ENCODE results near the gene TUBA4B. TPM values are rescaled to one million over a fixed set of nuclear protein-coding genes. Genes with fewer than 3 reads are reported as not detected.

TUBA4B gene
- total RNA-seq, 2 donors from 2014 or later = not detected

DNA sequence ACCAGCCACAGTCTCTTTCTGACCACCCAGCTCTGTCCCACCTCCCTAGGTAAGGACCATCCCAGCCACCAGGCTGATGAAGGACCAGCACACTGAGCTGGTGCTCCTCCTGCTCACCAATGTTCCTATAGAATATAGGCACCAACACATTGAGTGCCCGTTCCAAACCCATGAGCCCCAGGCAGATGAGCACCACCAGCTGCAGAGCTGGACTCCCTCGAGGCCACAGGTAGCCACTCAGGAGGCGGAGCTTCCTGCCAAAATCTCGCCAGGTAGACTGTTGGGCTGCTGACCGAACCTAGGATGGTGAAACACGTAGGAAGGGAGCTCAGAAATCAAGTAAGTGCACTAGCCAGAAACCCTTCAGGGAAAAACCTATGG lies 36.5 kb upstream of the TUBA4B start:
- no peak for ATAC-seq
- DNase-seq = no peak
- intact Hi-C loops (cut with DNase I, micrococcal nuclease) = no loop called here

- intact Hi-C loops (cut with DNase I, micrococcal nuclease) = no loop called here
- ATAC-seq (peak; percentile 61), DNase-seq (peak; percentile 70 to 78)
Measured at GRCh38 chr2:219218217-219218731, 34.8 kb upstream of the TUBA4B start.

DNA sequence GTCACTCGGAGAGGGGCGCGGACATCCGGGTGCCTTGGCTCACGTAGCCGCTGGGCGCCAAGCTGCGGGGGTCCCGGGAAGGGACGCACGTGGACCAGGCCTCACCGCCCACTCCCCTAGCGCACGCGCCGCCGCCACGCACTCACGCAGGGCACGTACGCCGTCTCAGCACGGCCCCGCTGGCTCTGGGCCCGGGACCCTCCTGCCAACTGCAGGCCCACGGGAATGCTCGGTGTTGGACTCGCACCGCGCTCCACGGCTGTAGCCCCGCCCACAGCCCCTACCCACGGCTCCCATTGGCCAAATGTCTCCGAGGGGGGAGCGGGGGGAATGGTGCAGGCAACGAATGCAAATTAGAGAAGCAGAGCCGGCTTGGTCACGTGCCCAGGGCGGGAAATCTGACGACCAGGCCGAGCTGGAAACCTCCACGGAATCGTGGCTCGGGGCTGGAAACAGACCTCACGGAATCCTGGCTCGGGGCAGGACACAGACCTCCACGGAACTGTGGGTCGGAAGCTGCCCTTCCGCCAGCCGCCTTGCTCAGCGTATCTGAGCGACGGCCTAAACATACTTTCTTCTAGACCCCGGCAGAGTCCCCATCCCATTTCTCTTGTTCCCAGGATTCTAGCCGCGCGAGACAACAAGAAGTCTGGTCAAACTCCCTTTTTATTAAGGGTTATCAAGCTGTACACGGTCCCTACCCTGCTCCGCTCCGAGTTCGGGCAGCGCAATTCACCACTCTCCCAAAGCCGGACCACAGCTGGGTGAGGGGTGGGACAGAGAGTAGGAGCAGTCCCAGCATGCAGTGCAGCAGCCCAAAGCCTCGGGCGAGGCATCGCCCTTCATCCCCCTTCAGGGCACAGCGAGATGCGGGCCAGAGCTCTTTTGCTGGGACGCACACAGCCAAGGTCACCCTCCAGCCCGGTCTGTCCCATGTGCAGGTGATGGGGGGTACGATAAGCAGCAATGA lies 34.0 kb upstream of the TUBA4B start, which contains the start of gene ABCB6:
Gene ABCB6, minus strand, starts transcription at position 227 of the 970 bp plus-strand sequence. CDS start 285 bp downstream, outside the sequence.
- intact Hi-C loops (cut with DNase I, micrococcal nuclease) = no loop called here
- DNase-seq (peak; percentile 96), ATAC-seq (peak; percentile 81)

DNA sequence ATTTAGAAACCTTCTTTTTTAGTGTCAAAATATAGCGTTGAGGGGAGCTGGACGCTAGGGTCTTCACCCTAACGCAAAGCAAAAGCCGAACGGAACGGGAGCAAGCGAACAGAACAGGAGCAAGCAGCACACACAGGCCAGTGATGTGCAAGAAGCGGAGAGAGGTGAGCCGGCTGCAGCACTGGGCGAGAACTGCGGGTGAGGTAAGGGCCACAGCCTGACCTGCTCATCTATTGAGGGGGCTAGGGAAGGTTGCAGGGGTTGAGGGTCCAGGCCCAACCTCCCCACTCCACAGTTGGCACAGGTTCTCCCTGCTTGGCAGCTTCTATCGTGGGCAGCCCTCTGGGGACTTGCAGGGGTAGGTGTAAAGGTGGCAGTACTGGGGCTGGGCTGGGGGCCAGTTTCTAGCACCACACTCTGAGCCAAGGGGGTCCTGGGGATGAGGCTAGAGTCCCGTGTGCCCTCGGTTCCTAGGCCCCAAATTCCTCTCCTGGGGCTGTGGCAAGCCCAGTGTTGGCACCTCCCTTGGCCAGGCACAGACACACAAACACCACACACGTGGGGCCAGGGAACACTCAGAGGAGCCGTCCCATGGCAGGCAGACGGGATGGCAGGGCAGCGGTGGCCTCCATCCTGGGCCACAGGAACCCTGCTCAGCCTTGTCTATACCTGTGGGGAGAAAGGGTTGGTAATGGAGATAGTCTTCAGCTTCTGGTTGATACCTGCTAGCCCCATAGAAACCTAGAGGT lies 33.1 kb upstream of the TUBA4B start:
- ATAC-seq (no peak), DNase-seq (no peak)
- intact Hi-C loops (cut with DNase I, micrococcal nuclease) = no loop called here

GRCh38 chr2:219220652-219221402 lies 32.2 kb upstream of the TUBA4B start:
- no peak for ATAC-seq
- intact Hi-C loops (cut with DNase I, micrococcal nuclease) = no loop called here
- DNase-seq = no peak

GRCh38 chr2:219221957-219222518 lies 31.0 kb upstream of the TUBA4B start:
- intact Hi-C loops (cut with DNase I, micrococcal nuclease) = no loop called here
- DNase-seq = no peak
- no peak for ATAC-seq

DNA sequence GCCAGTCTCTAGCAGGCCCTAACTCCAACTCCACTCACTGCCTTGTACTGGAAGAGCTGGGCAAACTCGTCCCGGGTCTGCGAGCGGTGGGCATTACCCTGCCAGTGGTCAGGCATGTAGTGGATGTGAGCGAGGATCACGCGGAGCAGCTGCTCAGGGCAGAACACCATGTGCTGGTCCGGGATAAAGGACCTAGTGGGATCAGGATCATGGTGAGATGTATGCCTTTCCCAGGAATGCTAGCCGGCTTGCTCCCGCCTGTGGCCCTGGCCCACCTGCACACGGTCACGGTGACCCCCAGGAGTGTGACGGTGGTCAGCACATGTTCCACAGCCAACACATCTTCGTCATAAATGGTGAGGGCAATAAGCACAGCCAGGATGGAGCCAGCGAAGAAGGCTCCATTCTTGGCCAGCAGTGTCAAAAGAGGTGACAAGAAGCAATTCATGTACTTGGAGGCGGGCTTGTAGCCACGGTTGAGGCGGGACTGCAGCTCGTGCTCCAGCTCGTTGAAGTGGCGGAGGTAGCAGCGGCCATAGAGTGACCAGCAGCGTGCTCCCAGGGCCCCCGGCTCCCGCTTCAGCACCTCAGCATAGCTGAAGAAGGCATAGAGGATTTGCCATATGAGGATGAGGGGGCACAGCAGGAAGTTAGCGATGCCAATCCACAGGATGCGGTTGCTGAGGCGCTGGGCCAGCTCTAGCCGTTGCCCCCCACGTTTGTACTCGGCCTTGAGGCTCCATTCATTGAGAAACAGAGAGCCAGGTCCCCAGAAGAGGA lies 29.0 kb upstream of the TUBA4B start:
- intact Hi-C loops (cut with DNase I, micrococcal nuclease) = no loop called here
- DNase-seq (no peak), ATAC-seq (no peak)

GRCh38 chr2:219225350-219225749 lies 27.7 kb upstream of the TUBA4B start:
- DNase-seq = no peak
- ATAC-seq = no peak
- intact Hi-C loops (cut with DNase I, micrococcal nuclease) = no loop called here

DNA sequence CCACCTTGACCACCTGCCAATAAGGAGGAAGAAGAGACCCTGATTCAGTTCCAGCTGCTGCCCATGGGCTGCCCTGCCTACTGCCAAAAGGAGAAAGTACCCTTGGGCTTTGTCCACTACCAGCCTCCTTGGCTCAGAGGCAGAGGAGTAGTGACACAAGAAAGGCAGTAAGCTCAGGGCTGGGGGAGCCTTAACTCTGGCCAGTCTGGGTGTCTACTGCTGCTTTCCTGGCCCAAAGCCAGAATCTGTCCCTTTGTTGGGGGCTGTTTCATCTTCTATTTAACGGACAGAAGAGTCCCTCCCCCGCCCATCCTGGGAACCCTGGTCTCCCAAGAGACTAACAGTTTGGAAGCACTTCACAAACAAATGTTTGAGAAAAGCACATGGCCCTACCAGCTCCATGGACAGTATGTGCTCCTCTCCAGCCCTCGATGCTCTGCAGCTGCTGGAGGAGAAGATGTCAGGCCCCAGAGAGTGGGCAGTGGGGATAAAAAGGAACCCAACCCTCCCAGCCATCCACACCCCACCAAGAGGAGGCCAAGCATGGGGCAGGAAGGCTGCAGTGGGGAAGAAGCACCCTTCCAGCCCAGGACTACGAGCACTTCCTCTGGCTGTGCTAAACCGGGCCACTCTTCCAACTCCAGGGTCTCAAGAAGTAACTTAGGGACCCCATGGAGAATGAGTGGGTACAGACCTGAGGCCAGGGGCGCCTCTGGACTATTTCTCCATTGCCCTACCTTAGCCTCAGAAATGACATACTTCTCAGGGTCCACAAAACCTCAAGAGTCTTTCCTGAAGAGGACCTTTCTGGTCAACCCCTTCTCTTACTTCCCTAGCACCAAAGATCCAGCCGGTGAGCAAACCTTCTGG lies 24.8 kb upstream of the TUBA4B start:
- no peak for DNase-seq
- intact Hi-C loops (cut with DNase I, micrococcal nuclease) = no loop called here
- ATAC-seq = no peak

GRCh38 chr2:219228911-219229304 lies 24.1 kb upstream of the TUBA4B start:
- DNase-seq (no peak), ATAC-seq (no peak)
- intact Hi-C loops (cut with DNase I, micrococcal nuclease) = no loop called here

DNA sequence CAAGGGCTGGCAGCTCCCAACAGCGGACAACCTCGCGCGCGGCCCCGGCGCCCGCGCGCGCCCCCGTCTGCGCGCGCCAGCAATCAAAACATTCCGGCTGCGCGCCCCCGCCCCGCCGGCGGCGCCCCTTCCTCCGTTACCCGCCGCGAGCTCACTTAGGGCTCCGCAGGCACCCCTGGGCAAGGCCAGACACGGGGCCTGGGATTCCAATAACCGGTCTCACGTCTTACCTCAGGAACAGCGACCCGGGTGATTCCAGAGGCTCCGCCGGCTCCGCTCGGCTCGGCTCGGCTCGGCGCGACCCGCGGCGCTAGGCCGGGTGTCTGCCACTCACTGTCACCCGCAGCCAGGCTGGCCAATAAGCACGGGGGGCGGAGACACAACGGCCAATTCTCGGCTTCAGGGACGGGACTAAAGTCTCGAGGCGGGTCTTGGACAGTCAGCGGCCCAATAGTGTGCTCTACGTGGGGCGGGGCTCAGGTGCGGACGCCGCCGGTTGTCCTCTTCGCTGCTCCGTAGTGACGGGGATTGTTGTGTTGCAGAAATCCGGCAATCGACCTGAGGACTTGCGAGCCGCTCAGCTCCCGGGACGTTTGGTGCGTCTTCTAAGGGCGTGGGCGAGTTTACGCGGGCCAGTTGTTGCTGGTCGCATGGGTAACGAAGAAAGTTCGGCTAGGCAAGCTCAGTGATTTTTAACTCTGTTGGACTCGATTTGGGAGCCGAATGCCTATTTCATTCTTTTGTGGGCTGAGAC lies 23.6 kb upstream of the TUBA4B start, which contains the start of the genes ANKZF1 and ATG9A:
Gene ANKZF1, plus strand, starts transcription at position 502 of the 754 bp plus-strand sequence. CDS start 452 bp downstream, outside the sequence.
Gene ATG9A, minus strand, starts transcription at position 332 of the 754 bp plus-strand sequence. CDS start 1,612 bp downstream, outside the sequence.
- DNase-seq (peak; percentile 98 to 99), ATAC-seq (peak; percentile 93)
- intact Hi-C loops (cut with DNase I, micrococcal nuclease) = no loop called here

DNA sequence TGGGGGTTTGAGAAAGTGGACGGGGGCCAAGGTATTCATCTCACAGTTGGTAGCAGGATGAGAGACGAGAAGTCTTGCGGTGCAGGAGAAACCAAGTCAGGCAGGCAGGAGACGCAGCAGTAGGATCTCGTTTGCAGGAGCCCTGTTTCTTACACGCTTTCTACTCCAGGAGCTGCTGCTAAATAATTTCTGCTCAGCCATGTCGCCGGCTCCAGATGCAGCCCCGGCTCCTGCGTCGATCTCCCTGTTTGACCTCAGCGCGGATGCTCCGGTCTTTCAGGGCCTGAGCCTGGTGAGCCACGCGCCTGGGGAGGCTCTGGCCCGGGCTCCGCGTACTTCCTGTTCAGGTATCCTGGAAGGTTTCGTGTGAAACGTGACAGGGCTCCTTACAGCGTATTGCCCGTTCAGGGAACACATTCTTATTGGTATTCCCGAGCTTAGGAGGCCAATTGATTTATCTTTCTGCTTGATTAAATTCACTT lies 22.9 kb upstream of the TUBA4B start:
- intact Hi-C loops (cut with DNase I, micrococcal nuclease) = no loop called here
- DNase-seq (peak; percentile 66 to 75), ATAC-seq (peak; percentile 68)

DNA sequence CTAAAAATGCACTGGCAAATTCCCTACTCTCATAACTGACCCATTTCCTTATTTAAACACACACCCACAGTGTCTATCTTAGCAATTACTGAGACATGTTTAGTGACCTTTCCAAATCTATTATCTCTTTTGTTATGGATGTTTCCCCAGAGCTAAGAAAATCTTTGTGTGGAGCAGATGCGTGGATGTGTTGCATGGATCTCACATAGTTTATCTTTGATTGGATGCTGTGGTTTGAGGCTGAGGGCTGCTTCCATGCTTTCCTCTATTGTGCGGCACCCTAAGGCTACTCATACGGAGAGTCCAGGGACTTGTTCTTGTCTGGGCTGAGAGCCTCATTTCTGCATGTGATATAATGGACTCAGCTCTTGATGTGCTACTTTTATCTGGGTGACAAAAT lies 18.7 kb upstream of the TUBA4B start:
- no peak for ATAC-seq
- intact Hi-C loops (cut with DNase I, micrococcal nuclease) = no loop called here
- no peak for DNase-seq

DNA sequence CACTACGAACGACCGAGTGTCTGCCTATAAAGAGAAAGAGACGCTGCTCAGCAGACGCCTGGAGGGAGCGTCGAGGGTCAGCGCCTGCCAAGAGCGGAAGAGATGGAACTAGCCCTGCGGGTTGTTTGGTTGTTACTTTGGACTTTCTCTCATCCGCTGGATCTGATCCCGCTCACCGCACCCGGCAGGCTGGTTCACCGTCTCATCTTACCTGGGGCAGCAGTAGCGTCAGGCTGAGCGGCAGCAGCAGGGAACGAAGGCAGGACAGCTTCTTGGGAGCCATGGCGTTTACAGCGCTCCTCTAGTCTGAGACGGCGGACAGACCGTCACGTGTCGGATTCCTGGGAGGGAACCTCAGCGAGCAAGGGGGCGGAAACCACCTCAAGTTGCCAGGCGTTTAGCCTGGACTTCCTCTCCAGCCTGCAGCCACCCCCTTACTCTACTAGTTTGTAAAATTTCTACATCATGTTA lies 9.7 kb upstream of the TUBA4B start:
- peak; percentile 55 for ATAC-seq
- intact Hi-C loops (cut with DNase I, micrococcal nuclease) = no loop called here
- DNase-seq = peak; percentile 56 to 64

DNA sequence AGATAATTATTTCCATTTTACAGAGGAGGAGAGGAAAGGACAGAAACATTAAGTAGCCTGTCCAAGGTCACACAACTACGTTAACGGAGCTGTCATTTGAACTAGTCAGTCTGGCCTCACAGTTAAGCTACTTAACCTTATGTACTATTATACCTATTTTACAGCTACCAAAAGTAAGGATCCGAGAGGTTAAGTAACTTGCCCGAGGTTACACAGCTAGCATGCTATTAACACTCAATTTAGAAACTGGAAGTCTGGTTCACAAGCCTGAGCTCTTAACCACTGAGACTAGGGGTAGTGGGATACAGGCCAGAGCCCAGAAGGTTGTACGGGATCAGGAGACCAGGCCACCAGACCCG lies 8.3 kb upstream of the TUBA4B start:
- DNase-seq (peak in 1 of 2 donors; percentile 41), ATAC-seq (no peak)
- intact Hi-C loops (cut with DNase I, micrococcal nuclease) = no loop called here
